ENCODE results near the gene C1orf50. TPM values are rescaled to one million over a fixed set of nuclear protein-coding genes. Genes with fewer than 3 reads are reported as not detected.
A peak's percentile ranks its signal among the peaks of the same experiment; 100 is the strongest.

The C1orf50 gene
- total RNA-seq, 8 experiments from 2014 or later = 4.8 to 14.4 (median 10.5) TPM

GRCh38 chr1:42817976-42818375 lies 50.9 kb downstream of the C1orf50 start:
- no peak for ATAC-seq (replicated peaks in 6 of 8)
- peaks cover 3 to 12% of the 10 kb centered on the region in 2 donors for H3K4me1 ChIP-seq (replicated peaks in 1 of 2)
- no peak overlapping the region for H3K27ac ChIP-seq
- in situ Hi-C loops (cut with MboI; ENCODE audit: low pct_unique_long_range_greater_than_20kb in 2 of 9, low sequenced_read_pairs in 9 of 9, unreplicated experiment in 9 of 9) = no loop called here
- no peak overlapping the region for H3K4me3 ChIP-seq
- WGBS, 10 experiments = 78 to 100% (median 93%) methylated on average over 1 to 3 of the region's 3 CpGs

- H3K27ac ChIP-seq = no peak overlapping the region
- H3K4me3 ChIP-seq = no peak overlapping the region
- H3K4me1 ChIP-seq (replicated peaks in 1 of 2) = peaks cover 7 to 16% of the 10 kb centered on the region in 2 donors
- WGBS, 10 experiments = 0 to 92% (median 37%) methylated on average over 1 of the region's 1 CpG; no CpG with 5 or more reads in 4 of the 10 experiments
- in situ Hi-C loops (cut with MboI; ENCODE audit: low pct_unique_long_range_greater_than_20kb in 2 of 9, low sequenced_read_pairs in 9 of 9, unreplicated experiment in 9 of 9) = no loop called here
- no peak for ATAC-seq (replicated peaks in 6 of 8)
These were observed 53.8 kb downstream of the C1orf50 start for GRCh38 chr1:42820813-42821212.

GRCh38 chr1:42821690-42822089 lies 54.6 kb downstream of the C1orf50 start:
- Histone ChIP-seq H3K27ac (no peak overlapping the region), H3K4me1 (replicated peaks in 1 of 2) (peaks cover 7 to 9% of the 10 kb centered on the region in 2 donors), H3K4me3 (no peak overlapping the region)
- ATAC-seq (replicated peaks in 6 of 8) = no peak
- in situ Hi-C loops (cut with MboI; ENCODE audit: low pct_unique_long_range_greater_than_20kb in 2 of 9, low sequenced_read_pairs in 9 of 9, unreplicated experiment in 9 of 9) = no loop called here
- 80 to 100% (median 98%) methylated on average over 1 to 2 of the region's 2 CpGs; no CpG with 5 or more reads in 2 of the 10 experiments for WGBS, 10 experiments

- WGBS, 10 experiments = 0 to 83% (median 61%) methylated on average over 1 to 2 of the region's 2 CpGs
- in situ Hi-C loops (cut with MboI; ENCODE audit: low pct_unique_long_range_greater_than_20kb in 2 of 9, low sequenced_read_pairs in 9 of 9, unreplicated experiment in 9 of 9) = no loop called here
- H3K4me3 ChIP-seq = no peak overlapping the region
- peak in 3 of 8 experiments; percentile 36 to 87 (median 82) for ATAC-seq (replicated peaks in 6 of 8)
- no peak overlapping the region for H3K27ac ChIP-seq
- peaks cover 7 to 9% of the 10 kb centered on the region in 2 donors for H3K4me1 ChIP-seq (replicated peaks in 1 of 2)
These were observed 55.8 kb downstream of the C1orf50 start for GRCh38 chr1:42822800-42823392.

- in situ Hi-C loops (cut with MboI; ENCODE audit: low pct_unique_long_range_greater_than_20kb in 2 of 9, low sequenced_read_pairs in 9 of 9, unreplicated experiment in 9 of 9) = no loop called here
- Histone ChIP-seq H3K4me1 (replicated peaks in 1 of 2) (peaks cover 7 to 9% of the 10 kb centered on the region in 2 donors), H3K4me3 (no peak overlapping the region), H3K27ac (no peak overlapping the region)
- WGBS, 10 experiments = 83 to 100% (median 95%) methylated on average over 3 to 4 of the region's 4 CpGs; no CpG with 5 or more reads in 2 of the 10 experiments
- ATAC-seq (replicated peaks in 6 of 8) = no peak
These were observed 57.5 kb downstream of the C1orf50 start for GRCh38 chr1:42824481-42825035.

- in situ Hi-C loops (cut with MboI; ENCODE audit: low pct_unique_long_range_greater_than_20kb in 2 of 9, low sequenced_read_pairs in 9 of 9, unreplicated experiment in 9 of 9) = no loop called here
- peaks cover 7 to 9% of the 10 kb centered on the region in 2 donors for H3K4me1 ChIP-seq (replicated peaks in 1 of 2)
- ATAC-seq (replicated peaks in 6 of 8) = peak in 1 of 8 experiments; percentile 22
- 60 to 100% (median 89%) methylated on average over 4 to 10 of the region's 10 CpGs for WGBS, 10 experiments
- H3K27ac ChIP-seq = no peak overlapping the region
- no peak overlapping the region for H3K4me3 ChIP-seq
These were observed 58.2 kb downstream of the C1orf50 start for GRCh38 chr1:42825036-42825851.

Other genes starting within 250 kb of the C1orf50 start
- 10 to 100 TPM; 26.7 to 87.0 (median 59.4) TPM for gene PPIH, start 108.8 kb upstream of the C1orf50 start, total RNA-seq
- gene YBX1, start 84.8 kb upstream of the C1orf50 start, total RNA-seq = 1,000 to 10,000 TPM in 5 of 8 experiments, 100 to 1,000 TPM in 3; 743 to 1,979 (median 1,431) TPM
- gene CLDN19, start 27.0 kb upstream of the C1orf50 start, total RNA-seq = under 1 TPM in 7 of 8 experiments, not detected in 1; 0.10 to 0.81 (median 0.33) TPM
- 10 to 100 TPM; 22.0 to 68.9 (median 38.1) TPM for gene P3H1, start 221 bp upstream of the C1orf50 start, total RNA-seq
- gene TMEM269, start 17.7 kb downstream of the C1orf50 start, total RNA-seq = 1 to 10 TPM in 3 of 8 experiments, under 1 TPM in 5; 0.10 to 2.3 (median 0.67) TPM
- 10 to 100 TPM in 4 of 8 experiments, 1 to 10 TPM in 4; 4.3 to 17.2 (median 10.0) TPM for gene ERMAP, start 49.9 kb downstream of the C1orf50 start, total RNA-seq
- gene SVBP, start 50.1 kb downstream of the C1orf50 start, total RNA-seq = 100 to 1,000 TPM in 4 of 8 experiments, 10 to 100 TPM in 4; 15.4 to 145 (median 91.8) TPM
- 10 to 100 TPM; 10.9 to 18.8 (median 15.0) TPM for gene ZNF691, start 79.4 kb downstream of the C1orf50 start, total RNA-seq
- gene SLC2A1, start 191.6 kb downstream of the C1orf50 start, total RNA-seq = 100 to 1,000 TPM in 5 of 8 experiments, 10 to 100 TPM in 3; 44.2 to 523 (median 315) TPM

Data from motor neuron (in vitro differentiated cells).